Measurements from ENCODE around the gene PAX3. TPM values are rescaled to one million over a fixed set of nuclear protein-coding genes. Genes with fewer than 3 reads are reported as not detected.

Gene PAX3
- 1 to 10 TPM in 1 of 6 donors, not detected in 5; 1.0 TPM for total RNA-seq

GRCh38 chr2:222298311-222299150 is at the start of gene PAX3:
Gene PAX3, minus strand, starts transcription at chr2:222298998. Its CDS starts 383 bp downstream, at chr2:222298615.
- 0 to 9% methylated on average over 6 to 46 of the region's 63 CpGs for WGBS, 2 donors
- Histone ChIP-seq H3K27me3 (peaks cover 2 to 95% (median 53%) of the 10 kb centered on the region in 4 donors), H3K9me3 (no peaks in the 10 kb centered on the region), H3K27ac (no peak within 1 kb of the TSS), H3K4me1 (peaks cover 35 to 65% (median 38%) of the 10 kb centered on the region in 4 donors), H3K4me3 (peak within 1 kb of the TSS in 1 of 4 donors; percentile 14), H3K36me3 (no peaks in the 10 kb centered on the region)
- TF ChIP-seq POLR2A (IDR thresholded peaks at IDR 0.05) (no peak), POLR2AphosphoS5 (IDR thresholded peaks at IDR 0.05) (no peak), EP300 (IDR thresholded peaks at IDR 0.05) (no peak), CTCF (IDR thresholded peaks at IDR 0.05) (no peak)
- ATAC-seq (ENCODE audit: low FRiP score in 2 of 2) (peak in 1 of 2 donors; percentile 41), DNase-seq (peak in 1 of 2 donors; percentile 83)

GRCh38 chr2:222341331-222341730 is 42.5 kb upstream of the PAX3 start:
- Histone ChIP-seq H3K4me1 (no peaks in the 10 kb centered on the region), H3K4me3 (no peak overlapping the region), H3K9me3 (no peaks in the 10 kb centered on the region), H3K27ac (no peak overlapping the region), H3K36me3 (no peaks in the 10 kb centered on the region), H3K27me3 (no peaks in the 10 kb centered on the region)
- TF ChIP-seq POLR2AphosphoS5 (IDR thresholded peaks at IDR 0.05): no peak
- no peak for TF ChIP-seq EP300 (IDR thresholded peaks at IDR 0.05)
- no peak for TF ChIP-seq CTCF (IDR thresholded peaks at IDR 0.05)
- TF ChIP-seq POLR2A (IDR thresholded peaks at IDR 0.05): no peak
- DNase-seq (no peak), ATAC-seq (ENCODE audit: low FRiP score in 2 of 2) (no peak)
- WGBS, 2 donors: 86 to 88% methylated on average over 1 of the region's 1 CpG

GRCh38 chr2:222338374-222338773 is 39.6 kb upstream of the PAX3 start:
- TF ChIP-seq POLR2A (IDR thresholded peaks at IDR 0.05) (no peak), CTCF (IDR thresholded peaks at IDR 0.05) (no peak), POLR2AphosphoS5 (IDR thresholded peaks at IDR 0.05) (no peak)
- Histone ChIP-seq H3K36me3 (no peaks in the 10 kb centered on the region), H3K4me1 (no peaks in the 10 kb centered on the region), H3K27me3 (no peaks in the 10 kb centered on the region), H3K9me3 (peaks cover 0 to 7% (median 0%) of the 10 kb centered on the region in 4 donors), H3K4me3 (no peak overlapping the region), H3K27ac (no peak overlapping the region)
- ATAC-seq (ENCODE audit: low FRiP score in 2 of 2) (no peak), DNase-seq (no peak)
- 94% methylated on average over 1 of the region's 1 CpG for WGBS, 2 donors

- ATAC-seq (ENCODE audit: low FRiP score in 2 of 2) (no peak), DNase-seq (no peak)
These were observed 38.1 kb upstream of the PAX3 start for GRCh38 chr2:222336931-222337330.

More at GRCh38 chr2:222336931-222337330, 38.1 kb upstream of the PAX3 start:
- Histone ChIP-seq H3K4me1 (no peaks in the 10 kb centered on the region), H3K36me3 (no peaks in the 10 kb centered on the region), H3K27me3 (no peaks in the 10 kb centered on the region), H3K27ac (no peak overlapping the region), H3K4me3 (no peak overlapping the region), H3K9me3 (peaks cover 0 to 7% (median 0%) of the 10 kb centered on the region in 4 donors)
- TF ChIP-seq POLR2AphosphoS5 (IDR thresholded peaks at IDR 0.05) (no peak), EP300 (IDR thresholded peaks at IDR 0.05) (no peak), POLR2A (IDR thresholded peaks at IDR 0.05) (no peak), CTCF (IDR thresholded peaks at IDR 0.05) (no peak)

All from upper lobe of left lung (tissue), 6 donors.